ENCODE results near the gene CEP68. TPM values are rescaled to one million over a fixed set of nuclear protein-coding genes. Genes with fewer than 3 reads are reported as not detected.
A peak's percentile ranks its signal among the peaks of the same experiment; 100 is the strongest.
"Not testable (repeated sequence)": the region's sequence is repeated elsewhere in the genome, so short reads cannot be mapped to it uniquely, and the experiment has no call there.

Gene CEP68
- 6.8 TPM for total RNA-seq

- peak; percentile 97 for ATAC-seq
These were observed at the start of gene CEP68 for GRCh38 chr2:65056215-65057053. Gene CEP68, plus strand, starts transcription at chr2:65056416. Its CDS starts 13,029 bp downstream, at chr2:65069445.

GRCh38 chr2:65013776-65014175 is 42.4 kb upstream of the CEP68 start:
- no peak for ATAC-seq

- no peak for ATAC-seq
These were observed 40.5 kb upstream of the CEP68 start for GRCh38 chr2:65015731-65016130.

GRCh38 chr2:65016789-65017188 is 39.4 kb upstream of the CEP68 start:
- no peak for ATAC-seq

- peak; percentile 52 for ATAC-seq
These were observed 38.9 kb upstream of the CEP68 start for GRCh38 chr2:65017335-65017734.

GRCh38 chr2:65018141-65018582 is 38.1 kb upstream of the CEP68 start:
- no peak for ATAC-seq

- no peak for ATAC-seq
These were observed 37.2 kb upstream of the CEP68 start for GRCh38 chr2:65019010-65019409.

GRCh38 chr2:65019675-65020195 is 36.5 kb upstream of the CEP68 start:
- no peak for ATAC-seq

GRCh38 chr2:65020251-65020650 is 36.0 kb upstream of the CEP68 start:
- not testable (repeated sequence) for ATAC-seq

- no peak for ATAC-seq
These were observed 35.2 kb upstream of the CEP68 start for GRCh38 chr2:65020943-65021528.

GRCh38 chr2:65021709-65022108 is 34.5 kb upstream of the CEP68 start:
- ATAC-seq, result no peak

- no peak for ATAC-seq
These were observed 34.0 kb upstream of the CEP68 start for GRCh38 chr2:65022189-65022588.

GRCh38 chr2:65023742-65024141 is 32.5 kb upstream of the CEP68 start:
- ATAC-seq, result no peak

- ATAC-seq, result peak; percentile 83
These were observed 31.9 kb upstream of the CEP68 start for GRCh38 chr2:65024149-65024829.

GRCh38 chr2:65025453-65026123 is 30.6 kb upstream of the CEP68 start:
- ATAC-seq, result no peak

- ATAC-seq, result no peak
These were observed 30.1 kb upstream of the CEP68 start for GRCh38 chr2:65026154-65026553.

- ATAC-seq, result no peak
These were observed 29.3 kb upstream of the CEP68 start for GRCh38 chr2:65026704-65027464.

- ATAC-seq, result no peak
These were observed 28.5 kb upstream of the CEP68 start for GRCh38 chr2:65027616-65028244.

- ATAC-seq, result peak; percentile 18
These were observed 25.5 kb upstream of the CEP68 start for GRCh38 chr2:65030476-65031332.

GRCh38 chr2:65031341-65032018 is 24.7 kb upstream of the CEP68 start:
- peak; percentile 46 for ATAC-seq
